ENCODE measurements around the gene CCL4.
"Not testable (repeated sequence)": the region's sequence is repeated elsewhere in the genome, so short reads cannot be mapped to it uniquely, and the experiment has no call there.

GRCh38 chr17:36099004-36099403 lies 4.6 kb upstream of the CCL4 start:
- TF ChIP-seq CTCF, EZH2 (IDR thresholded peaks at IDR 0.05): not testable (repeated sequence)

All from neural progenitor cell (in vitro differentiated cells).